ENCODE measurements around the gene TTC21A. TPM values are rescaled to one million over a fixed set of nuclear protein-coding genes. Genes with fewer than 3 reads are reported as not detected.

Gene TTC21A
- total RNA-seq, 2 donors from 2014 or later = 6.7 to 46.5 TPM

DNA sequence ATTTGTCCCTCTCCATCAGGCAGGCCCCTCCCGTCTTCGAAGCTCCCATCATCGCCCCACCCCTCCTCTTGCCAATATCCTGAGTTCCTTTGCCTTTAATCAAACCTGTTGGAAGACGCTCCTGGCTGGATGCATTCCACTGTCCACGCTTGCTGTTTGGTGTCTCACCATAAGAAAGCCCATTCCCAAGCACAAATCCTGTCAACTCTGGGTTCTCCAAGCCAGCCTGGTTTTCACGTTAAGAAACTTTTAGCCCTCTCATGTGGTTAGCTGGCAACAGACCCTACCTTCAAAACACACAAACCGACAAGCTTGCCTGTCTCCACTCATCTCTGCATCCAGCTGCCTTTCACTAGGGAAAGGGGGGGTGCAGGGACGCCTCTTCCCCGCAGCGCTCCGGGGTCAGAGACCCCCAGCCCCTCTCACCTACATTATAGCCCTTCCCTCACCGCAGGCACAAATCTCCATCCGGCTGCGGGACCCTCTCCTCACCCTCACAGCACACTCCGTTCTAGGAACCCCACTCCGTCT, 1.1 kb upstream of the TTC21A start:
- intact Hi-C loops (cut with DNase I) = no loop called here

DNA sequence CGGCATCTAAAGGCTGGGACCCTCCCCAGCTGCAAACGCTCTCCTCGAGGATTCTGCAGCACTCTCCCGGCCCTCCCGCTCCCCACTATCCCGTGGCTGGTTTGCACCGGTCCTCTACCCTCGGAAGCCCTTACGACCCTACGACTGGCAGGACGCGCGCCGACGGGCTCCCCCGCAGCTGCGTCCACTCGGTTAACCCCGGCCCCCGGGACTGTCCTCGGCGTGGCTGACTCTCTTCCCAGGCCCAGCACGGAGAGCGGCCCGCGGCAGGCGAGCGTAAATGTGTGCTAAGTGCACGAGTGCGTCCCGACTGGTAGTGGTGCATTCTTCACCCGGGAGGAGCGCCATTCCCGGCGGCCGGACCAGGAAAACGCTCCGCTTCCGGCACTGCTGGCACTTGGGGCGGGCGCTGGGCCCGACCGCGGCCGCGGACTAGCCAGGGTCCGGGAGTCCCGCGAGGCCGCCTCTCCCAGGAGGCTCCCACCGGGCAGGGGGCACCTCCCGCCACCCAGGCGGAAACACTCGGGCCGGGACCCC, 561 bp upstream of the TTC21A start:
- H3K4me1 ChIP-seq = peaks cover 54% of the 10 kb centered on the region
- no peaks in the 10 kb centered on the region for H3K36me3 ChIP-seq (replicated peaks in 1 of 2; ENCODE audit: insufficient read depth in 1 of 2, low read depth in 2 of 2)
- H3K27me3 ChIP-seq = no peaks in the 10 kb centered on the region
- H3K27ac ChIP-seq = peak overlapping the region; percentile 92 to 97 (median 93)
- DNase-seq (peak; percentile 69 to 74 (median 70)), ATAC-seq (peak; percentile 77)
- peak overlapping the region; percentile 74 to 80 for H3K4me3 ChIP-seq
- TF ChIP-seq, protein P1, sequence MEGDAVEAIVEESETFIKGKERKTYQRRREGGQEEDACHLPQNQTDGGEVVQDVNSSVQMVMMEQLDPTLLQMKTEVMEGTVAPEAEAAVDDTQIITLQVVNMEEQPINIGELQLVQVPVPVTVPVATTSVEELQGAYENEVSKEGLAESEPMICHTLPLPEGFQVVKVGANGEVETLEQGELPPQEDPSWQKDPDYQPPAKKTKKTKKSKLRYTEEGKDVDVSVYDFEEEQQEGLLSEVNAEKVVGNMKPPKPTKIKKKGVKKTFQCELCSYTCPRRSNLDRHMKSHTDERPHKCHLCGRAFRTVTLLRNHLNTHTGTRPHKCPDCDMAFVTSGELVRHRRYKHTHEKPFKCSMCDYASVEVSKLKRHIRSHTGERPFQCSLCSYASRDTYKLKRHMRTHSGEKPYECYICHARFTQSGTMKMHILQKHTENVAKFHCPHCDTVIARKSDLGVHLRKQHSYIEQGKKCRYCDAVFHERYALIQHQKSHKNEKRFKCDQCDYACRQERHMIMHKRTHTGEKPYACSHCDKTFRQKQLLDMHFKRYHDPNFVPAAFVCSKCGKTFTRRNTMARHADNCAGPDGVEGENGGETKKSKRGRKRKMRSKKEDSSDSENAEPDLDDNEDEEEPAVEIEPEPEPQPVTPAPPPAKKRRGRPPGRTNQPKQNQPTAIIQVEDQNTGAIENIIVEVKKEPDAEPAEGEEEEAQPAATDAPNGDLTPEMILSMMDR (IDR thresholded peaks at IDR 0.05) = peak in 2 of 7 experiments; percentile 2 to 4
- peak in 2 of 3 donors; percentile 69 to 73 for TF ChIP-seq POLR2A (IDR thresholded peaks at IDR 0.05)
- H3K9me3 ChIP-seq = no peaks in the 10 kb centered on the region
- intact Hi-C loops (cut with DNase I) = no loop called here
- WGBS, 2 donors = 0 to 6% methylated on average over 2 to 54 of the region's 55 CpGs

More for the DNA sequence above, 1.1 kb upstream of the TTC21A start:
- no peaks in the 10 kb centered on the region for H3K36me3 ChIP-seq (replicated peaks in 1 of 2; ENCODE audit: insufficient read depth in 1 of 2, low read depth in 2 of 2)
- H3K4me3 ChIP-seq = peak overlapping the region; percentile 74 to 80
- 5 to 8% methylated on average over 16 of the region's 16 CpGs for WGBS, 2 donors
- H3K27ac ChIP-seq = peak overlapping the region; percentile 92 to 97 (median 93)
- H3K9me3 ChIP-seq = no peaks in the 10 kb centered on the region
- H3K4me1 ChIP-seq = peaks cover 56% of the 10 kb centered on the region
- ATAC-seq (no peak), DNase-seq (no peak)
- no peaks in the 10 kb centered on the region for H3K27me3 ChIP-seq
- no peak for TF ChIP-seq POLR2A (IDR thresholded peaks at IDR 0.05)
- TF ChIP-seq, protein P1 (IDR thresholded peaks at IDR 0.05) = no peak

DNA sequence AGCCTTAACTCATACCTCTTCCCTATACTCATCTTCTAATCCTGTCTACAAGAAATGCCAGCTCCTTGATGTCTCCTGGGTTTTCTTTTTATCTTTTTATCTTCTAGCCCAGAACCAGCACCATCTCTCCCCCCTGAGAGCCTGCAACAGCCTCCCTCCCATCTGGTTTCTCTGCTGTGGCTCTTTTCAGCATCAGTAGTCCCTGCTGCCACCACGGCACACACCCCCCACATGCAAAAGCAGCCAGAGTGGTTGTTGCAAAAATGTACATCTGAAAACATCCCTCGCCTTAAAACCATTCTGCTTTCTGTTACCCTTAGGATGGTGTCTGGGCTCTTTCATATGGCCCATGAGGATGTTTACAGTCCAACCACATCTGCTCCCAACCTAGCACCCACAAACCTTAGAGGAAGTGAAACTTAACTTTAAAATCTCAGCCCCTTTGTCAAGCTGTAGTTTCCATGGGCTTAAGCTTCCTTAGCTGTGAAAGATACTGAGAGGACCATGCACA, 775 bp downstream of the TTC21A start:
- Histone ChIP-seq H3K4me1 (peaks cover 45% of the 10 kb centered on the region), H3K36me3 (replicated peaks in 1 of 2; ENCODE audit: insufficient read depth in 1 of 2, low read depth in 2 of 2) (no peaks in the 10 kb centered on the region), H3K9me3 (no peaks in the 10 kb centered on the region), H3K27me3 (no peaks in the 10 kb centered on the region), H3K27ac (peak overlapping the region in 3 of 4 donors; percentile 93 to 97 (median 93)), H3K4me3 (no peak overlapping the region)
- intact Hi-C loops (cut with DNase I) = no loop called here
- no peak for TF ChIP-seq POLR2A (IDR thresholded peaks at IDR 0.05)
- TF ChIP-seq, protein P1 (IDR thresholded peaks at IDR 0.05) = no peak
- ATAC-seq (no peak), DNase-seq (no peak)
- 31 to 37% methylated on average over 2 of the region's 2 CpGs for WGBS, 2 donors

DNA sequence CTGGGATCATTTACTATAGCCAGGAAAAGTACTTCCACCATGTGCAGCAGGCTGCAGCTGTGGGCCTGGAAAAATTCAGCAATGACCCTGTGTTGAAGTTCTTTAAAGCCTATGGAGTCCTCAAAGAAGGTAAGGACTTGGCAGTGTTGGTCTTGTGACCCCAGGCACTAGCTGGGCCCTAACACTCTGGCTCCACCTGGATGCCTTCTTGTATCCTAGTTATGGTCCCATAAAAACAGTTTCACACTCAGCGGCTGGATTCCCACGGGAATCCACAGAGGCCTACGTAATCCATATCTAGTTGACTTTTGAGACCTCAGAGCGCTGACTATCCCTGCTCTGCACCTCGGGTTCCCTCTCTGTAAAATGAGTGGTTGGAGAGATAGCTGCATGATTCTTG, 1.6 kb downstream of the TTC21A start:
- no peak for TF ChIP-seq POLR2A (IDR thresholded peaks at IDR 0.05)
- TF ChIP-seq, protein P1 (IDR thresholded peaks at IDR 0.05) = no peak

More for the DNA sequence above, 1.6 kb downstream of the TTC21A start:
- H3K4me3 ChIP-seq = no peak overlapping the region
- no peaks in the 10 kb centered on the region for H3K27me3 ChIP-seq
- H3K27ac ChIP-seq = no peak overlapping the region
- whole genome bisulfite sequencing, 2 donors = 84 to 95% methylated on average over 5 of the region's 5 CpGs
- H3K9me3 ChIP-seq = no peaks in the 10 kb centered on the region
- no peaks in the 10 kb centered on the region for H3K36me3 ChIP-seq (replicated peaks in 1 of 2; ENCODE audit: insufficient read depth in 1 of 2, low read depth in 2 of 2)
- intact Hi-C loops (cut with DNase I) = no loop called here
- DNase-seq (no peak), ATAC-seq (no peak)
- peaks cover 37% of the 10 kb centered on the region for H3K4me1 ChIP-seq
